HepG2 (cell line): ENCODE data around the gene LIM2. TPM values are rescaled to one million over a fixed set of nuclear protein-coding genes. Genes with fewer than 3 reads are reported as not detected.

Experiments
- FOSL2 ChIP-seq: sonication (generic); formaldehyde crosslinking; IDR thresholded peaks from 2 replicates; pipeline ENCODE4 v1.4.0; 2020; ENCODE audit warnings: missing genetic modification reagents
- FOXO1 ChIP-seq: sonication (generic); formaldehyde crosslinking; IDR thresholded peaks from 2 replicates; pipeline ENCODE4 v1.4.0; 2020; ENCODE audit warnings: missing genetic modification reagents
- KDM4B ChIP-seq: sonication (generic); formaldehyde crosslinking; IDR thresholded peaks from 2 replicates; pipeline ENCODE4 v1.4.0; 2020; ENCODE audit warnings: missing genetic modification reagents
- PAF1 ChIP-seq: IDR thresholded peaks from 2 replicates; pipeline ENCODE4 v1.6.1; 2016; ENCODE audit warnings: missing genetic modification reagents, missing compliant biosample characterization
- PAWR ChIP-seq: sonication (generic); formaldehyde crosslinking; IDR thresholded peaks from 2 replicates; pipeline ENCODE4 v1.4.0; 2020; ENCODE audit warnings: missing genetic modification reagents, mild to moderate bottlenecking, borderline replicate concordance
- SSRP1 ChIP-seq: IDR thresholded peaks from 2 replicates; pipeline ENCODE4 v1.6.1; 2016; ENCODE audit warnings: control low read depth
- ZNF296 ChIP-seq: sonication (generic); formaldehyde crosslinking; conservative IDR thresholded peaks from 2 replicates; pipeline ENCODE4 v1.5.0; 2020; ENCODE audit warnings: mild to moderate bottlenecking, missing genetic modification reagents
- ZNF468 ChIP-seq: sonication (generic); formaldehyde crosslinking; IDR thresholded peaks from 2 replicates; pipeline ENCODE4 v1.8.0; 2022; ENCODE audit warnings: mild to moderate bottlenecking, moderate library complexity, missing genetic modification reagents
- ZNF543 ChIP-seq: sonication (generic); formaldehyde crosslinking; IDR thresholded peaks from 2 replicates; pipeline ENCODE4 v1.4.0; 2020; ENCODE audit warnings: mild to moderate bottlenecking, missing genetic modification reagents
- ZNF558 ChIP-seq: sonication (generic); formaldehyde crosslinking; IDR thresholded peaks from 2 replicates; pipeline ENCODE4 v1.9.0; 2022; ENCODE audit warnings: mild to moderate bottlenecking, missing genetic modification reagents, borderline replicate concordance
- ZNF614 ChIP-seq: IDR thresholded peaks from 2 replicates; pipeline ENCODE4 v1.6.1; 2018; ENCODE audit warnings: missing biosample characterization, missing genetic modification reagents, inconsistent platforms, borderline replicate concordance
- ZXDC ChIP-seq: sonication (generic); formaldehyde crosslinking; IDR thresholded peaks from 2 replicates; pipeline ENCODE4 v1.5.0; 2020; ENCODE audit warnings: mild to moderate bottlenecking, missing genetic modification reagents
- polyA plus RNA-seq, 8 experiments: library from polyadenylated mRNA; depleted of rRNA in 3 of 8; stranded (reverse) in 7 of 8; unstranded in 1 of 8; fragments of >200 nt; fragmentation: Illumina TruSeq in 4 of 8; extraction: Trizol in 4 of 8; gene quantifications; 2 replicates each; pipeline versions ENCODE4 v1.2.1 to v1.2.3, GENCODE V29; 2011 to 2016; ENCODE audit warnings: low read depth in 4 of 8, missing spikeins in 1 of 8, mixed read lengths in 1 of 8; ENCODE audit not compliant: insufficient read depth in 1 of 8
- total RNA-seq, 5 experiments: library from RNA; depleted of rRNA; stranded (reverse); fragments of >200 nt; fragmentation: Illumina TruSeq; extraction: Trizol; gene quantifications; 2 replicates each; pipeline ENCODE4 v1.2.3, GENCODE V29; 2016; ENCODE audit warnings: low read depth in 1 of 5
- TF ChIP-seq, protein P1 (sequence below): sonication (generic); formaldehyde crosslinking; IDR thresholded peaks from 2 replicates; pipeline ENCODE4 v1.5.1; 2020; ENCODE audit warnings: missing genetic modification reagents, mild to moderate bottlenecking, borderline replicate concordance
- TF ChIP-seq, protein P2 (sequence below): sonication (generic); formaldehyde crosslinking; IDR thresholded peaks from 2 replicates; pipeline ENCODE4 v1.8.1; 2023; ENCODE audit warnings: mild to moderate bottlenecking, inconsistent platforms, moderate library complexity, missing genetic modification reagents, borderline replicate concordance
- TF ChIP-seq, protein P3 (sequence below), 2 experiments: sonication (generic) in 1 of 2; formaldehyde crosslinking in 1 of 2; IDR thresholded peaks; 2 replicates each; pipeline versions ENCODE4 v1.4.0 to v1.6.1; 2016 to 2020; ENCODE audit warnings: borderline replicate concordance in 1 of 2, low read depth in 1 of 2, mild to moderate bottlenecking in 1 of 2, missing genetic modification reagents in 1 of 2
- TF ChIP-seq, protein P4 (sequence below): IDR thresholded peaks from 2 replicates; pipeline ENCODE4 v1.6.1; 2018; ENCODE audit warnings: missing genetic modification reagents, mild to moderate bottlenecking, missing compliant biosample characterization

The LIM2 gene
- total and polyA plus RNA-seq, 2 of the 13 experiments (the other 11 are each of a cell fraction or from before 2014, with no cell fraction given), result 1.3 TPM; not detected in 1

DNA sequence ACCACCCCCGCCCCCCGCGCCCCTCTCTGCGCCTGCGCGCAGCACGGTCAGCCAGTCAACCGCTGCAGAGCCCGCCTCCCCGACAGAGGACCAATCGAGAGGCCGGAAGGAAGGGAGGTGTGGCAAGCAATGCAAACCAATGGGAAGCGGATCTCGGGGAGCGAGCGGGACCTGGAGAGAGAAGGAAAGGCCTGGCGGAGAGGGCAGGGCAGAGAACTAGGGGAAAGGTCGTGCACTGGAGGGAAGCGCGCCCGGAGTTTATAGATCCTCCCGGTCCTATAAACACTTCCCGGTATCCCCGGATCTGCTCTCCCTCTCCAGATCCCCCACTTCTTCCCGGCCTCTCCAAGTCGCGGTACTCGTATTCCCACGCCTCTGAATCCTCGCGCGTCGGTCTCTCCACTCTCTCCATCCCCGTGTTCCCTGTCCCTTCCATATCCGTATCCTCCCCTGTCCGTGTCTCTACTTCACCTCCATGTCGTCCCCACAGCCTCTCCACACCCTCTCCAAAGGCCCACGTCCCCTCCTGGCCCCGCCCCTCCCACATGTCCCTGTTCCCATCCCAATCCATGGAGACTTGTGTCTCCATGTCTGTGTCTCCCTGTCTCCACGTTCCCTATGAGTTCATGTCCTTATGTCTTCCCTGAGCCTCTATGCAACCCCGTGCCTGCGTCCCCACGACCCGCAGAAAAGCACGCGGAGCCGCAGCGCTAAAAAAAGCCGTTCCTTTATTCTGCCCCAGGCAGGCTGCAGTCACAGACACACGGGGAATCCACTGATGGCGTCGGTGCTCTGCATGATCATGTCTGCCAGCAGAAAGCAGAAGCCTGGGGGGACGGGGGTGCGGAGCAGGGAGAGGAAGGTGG is 21.2 kb downstream of the LIM2 start (continued):
- TF ChIP-seq, protein P1, sequence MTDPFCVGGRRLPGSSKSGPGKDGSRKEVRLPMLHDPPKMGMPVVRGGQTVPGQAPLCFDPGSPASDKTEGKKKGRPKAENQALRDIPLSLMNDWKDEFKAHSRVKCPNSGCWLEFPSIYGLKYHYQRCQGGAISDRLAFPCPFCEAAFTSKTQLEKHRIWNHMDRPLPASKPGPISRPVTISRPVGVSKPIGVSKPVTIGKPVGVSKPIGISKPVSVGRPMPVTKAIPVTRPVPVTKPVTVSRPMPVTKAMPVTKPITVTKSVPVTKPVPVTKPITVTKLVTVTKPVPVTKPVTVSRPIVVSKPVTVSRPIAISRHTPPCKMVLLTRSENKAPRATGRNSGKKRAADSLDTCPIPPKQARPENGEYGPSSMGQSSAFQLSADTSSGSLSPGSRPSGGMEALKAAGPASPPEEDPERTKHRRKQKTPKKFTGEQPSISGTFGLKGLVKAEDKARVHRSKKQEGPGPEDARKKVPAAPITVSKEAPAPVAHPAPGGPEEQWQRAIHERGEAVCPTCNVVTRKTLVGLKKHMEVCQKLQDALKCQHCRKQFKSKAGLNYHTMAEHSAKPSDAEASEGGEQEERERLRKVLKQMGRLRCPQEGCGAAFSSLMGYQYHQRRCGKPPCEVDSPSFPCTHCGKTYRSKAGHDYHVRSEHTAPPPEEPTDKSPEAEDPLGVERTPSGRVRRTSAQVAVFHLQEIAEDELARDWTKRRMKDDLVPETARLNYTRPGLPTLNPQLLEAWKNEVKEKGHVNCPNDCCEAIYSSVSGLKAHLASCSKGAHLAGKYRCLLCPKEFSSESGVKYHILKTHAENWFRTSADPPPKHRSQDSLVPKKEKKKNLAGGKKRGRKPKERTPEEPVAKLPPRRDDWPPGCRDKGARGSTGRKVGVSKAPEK (CRISPR knock-in tag), result no peak
- TF ChIP-seq, protein P2, sequence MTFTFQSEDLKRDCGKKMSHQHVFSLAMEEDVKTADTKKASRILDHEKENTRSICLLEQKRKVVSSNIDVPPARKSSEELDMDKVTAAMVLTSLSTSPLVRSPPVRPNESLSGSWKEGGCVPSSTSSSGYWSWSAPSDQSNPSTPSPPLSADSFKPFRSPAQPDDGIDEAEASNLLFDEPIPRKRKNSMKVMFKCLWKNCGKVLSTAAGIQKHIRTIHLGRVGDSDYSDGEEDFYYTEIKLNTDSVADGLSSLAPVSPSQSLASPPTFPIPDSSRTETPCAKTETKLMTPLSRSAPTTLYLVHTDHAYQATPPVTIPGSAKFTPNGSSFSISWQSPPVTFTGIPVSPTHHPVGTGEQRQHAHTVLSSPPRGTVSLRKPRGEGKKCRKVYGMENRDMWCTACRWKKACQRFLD (CRISPR knock-in tag), result no peak
- TF ChIP-seq, protein P3, sequence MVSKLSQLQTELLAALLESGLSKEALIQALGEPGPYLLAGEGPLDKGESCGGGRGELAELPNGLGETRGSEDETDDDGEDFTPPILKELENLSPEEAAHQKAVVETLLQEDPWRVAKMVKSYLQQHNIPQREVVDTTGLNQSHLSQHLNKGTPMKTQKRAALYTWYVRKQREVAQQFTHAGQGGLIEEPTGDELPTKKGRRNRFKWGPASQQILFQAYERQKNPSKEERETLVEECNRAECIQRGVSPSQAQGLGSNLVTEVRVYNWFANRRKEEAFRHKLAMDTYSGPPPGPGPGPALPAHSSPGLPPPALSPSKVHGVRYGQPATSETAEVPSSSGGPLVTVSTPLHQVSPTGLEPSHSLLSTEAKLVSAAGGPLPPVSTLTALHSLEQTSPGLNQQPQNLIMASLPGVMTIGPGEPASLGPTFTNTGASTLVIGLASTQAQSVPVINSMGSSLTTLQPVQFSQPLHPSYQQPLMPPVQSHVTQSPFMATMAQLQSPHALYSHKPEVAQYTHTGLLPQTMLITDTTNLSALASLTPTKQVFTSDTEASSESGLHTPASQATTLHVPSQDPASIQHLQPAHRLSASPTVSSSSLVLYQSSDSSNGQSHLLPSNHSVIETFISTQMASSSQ (IDR thresholded peaks at IDR 0.05; ENCODE audit: low read depth), result no peak
- TF ChIP-seq, protein P3 (CRISPR knock-in tag; IDR thresholded peaks at IDR 0.05; ENCODE audit: borderline replicate concordance), result no peak
- TF ChIP-seq, protein P4, sequence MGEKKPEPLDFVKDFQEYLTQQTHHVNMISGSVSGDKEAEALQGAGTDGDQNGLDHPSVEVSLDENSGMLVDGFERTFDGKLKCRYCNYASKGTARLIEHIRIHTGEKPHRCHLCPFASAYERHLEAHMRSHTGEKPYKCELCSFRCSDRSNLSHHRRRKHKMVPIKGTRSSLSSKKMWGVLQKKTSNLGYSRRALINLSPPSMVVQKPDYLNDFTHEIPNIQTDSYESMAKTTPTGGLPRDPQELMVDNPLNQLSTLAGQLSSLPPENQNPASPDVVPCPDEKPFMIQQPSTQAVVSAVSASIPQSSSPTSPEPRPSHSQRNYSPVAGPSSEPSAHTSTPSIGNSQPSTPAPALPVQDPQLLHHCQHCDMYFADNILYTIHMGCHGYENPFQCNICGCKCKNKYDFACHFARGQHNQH (CRISPR knock-in tag), result peak; percentile 57
- TF ChIP-seq PAWR (no peak), PAF1 (CRISPR knock-in tag) (no peak), SSRP1 (CRISPR knock-in tag) (peak; percentile 99), FOXO1 (CRISPR knock-in tag) (no peak), ZNF296 (CRISPR knock-in tag) (no peak), ZNF558 (CRISPR knock-in tag) (no peak), FOSL2 (CRISPR knock-in tag) (0 out of 2 replicates have a peak, but pooled peaks have one; percentile 4), ZNF468 (CRISPR knock-in tag) (no peak), ZXDC (CRISPR knock-in tag) (no peak), ZNF543 (CRISPR knock-in tag) (no peak), KDM4B (no peak), ZNF614 (CRISPR knock-in tag) (no peak)
